Measurements from ENCODE around the gene UCP2. TPM values are rescaled to one million over a fixed set of nuclear protein-coding genes. Genes with fewer than 3 reads are reported as not detected.
A peak's percentile ranks its signal among the peaks of the same experiment; 100 is the strongest.

Gene UCP2
- total and polyA plus RNA-seq, 9 of the 15 experiments (the other 6 are each of a cell fraction or from before 2014, with no cell fraction given), result 19.2 to 216 (median 87.9) TPM

- TF ChIP-seq, protein P1, sequence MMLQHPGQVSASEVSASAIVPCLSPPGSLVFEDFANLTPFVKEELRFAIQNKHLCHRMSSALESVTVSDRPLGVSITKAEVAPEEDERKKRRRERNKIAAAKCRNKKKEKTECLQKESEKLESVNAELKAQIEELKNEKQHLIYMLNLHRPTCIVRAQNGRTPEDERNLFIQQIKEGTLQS (IDR thresholded peaks at IDR 0.05), result no peak
- TF ChIP-seq, protein P1 (CRISPR knock-in tag; conservative IDR thresholded peaks at IDR 0.05), result no peak
- TF ChIP-seq XRCC3 (IDR thresholded peaks at IDR 0.05) (no peak), ZBTB34 (CRISPR knock-in tag; IDR thresholded peaks at IDR 0.05) (no peak), ADNP (tag; IDR thresholded peaks at IDR 0.05) (no peak), ZNF76 (CRISPR knock-in tag; IDR thresholded peaks at IDR 0.05; ENCODE audit: borderline replicate concordance) (no peak), SMARCC2 (IDR thresholded peaks at IDR 0.05; ENCODE audit: low read depth) (no peak), PKNOX1 (IDR thresholded peaks at IDR 0.05) (no peak), ZMIZ1 (IDR thresholded peaks at IDR 0.05; ENCODE audit: low read depth in 2 of 2, low read length in 2 of 2) (no peak; a peak in 1 of 4 replicates), NR2F6 (CRISPR knock-in tag; IDR thresholded peaks at IDR 0.05) (no peak), SFPQ (IDR thresholded peaks at IDR 0.05; ENCODE audit: low read depth, low read length) (no peak), SRSF7 (optimal IDR thresholded peaks at IDR 0.05; ENCODE audit: low read depth, low read length) (no peak), RB1 (IDR thresholded peaks at IDR 0.05; ENCODE audit: low read depth) (peak; percentile 35; the same call in 1 of the 2 replicates), ZNF311 (CRISPR knock-in tag; IDR thresholded peaks at IDR 0.05) (no peak)
- TF ChIP-seq, protein P2, sequence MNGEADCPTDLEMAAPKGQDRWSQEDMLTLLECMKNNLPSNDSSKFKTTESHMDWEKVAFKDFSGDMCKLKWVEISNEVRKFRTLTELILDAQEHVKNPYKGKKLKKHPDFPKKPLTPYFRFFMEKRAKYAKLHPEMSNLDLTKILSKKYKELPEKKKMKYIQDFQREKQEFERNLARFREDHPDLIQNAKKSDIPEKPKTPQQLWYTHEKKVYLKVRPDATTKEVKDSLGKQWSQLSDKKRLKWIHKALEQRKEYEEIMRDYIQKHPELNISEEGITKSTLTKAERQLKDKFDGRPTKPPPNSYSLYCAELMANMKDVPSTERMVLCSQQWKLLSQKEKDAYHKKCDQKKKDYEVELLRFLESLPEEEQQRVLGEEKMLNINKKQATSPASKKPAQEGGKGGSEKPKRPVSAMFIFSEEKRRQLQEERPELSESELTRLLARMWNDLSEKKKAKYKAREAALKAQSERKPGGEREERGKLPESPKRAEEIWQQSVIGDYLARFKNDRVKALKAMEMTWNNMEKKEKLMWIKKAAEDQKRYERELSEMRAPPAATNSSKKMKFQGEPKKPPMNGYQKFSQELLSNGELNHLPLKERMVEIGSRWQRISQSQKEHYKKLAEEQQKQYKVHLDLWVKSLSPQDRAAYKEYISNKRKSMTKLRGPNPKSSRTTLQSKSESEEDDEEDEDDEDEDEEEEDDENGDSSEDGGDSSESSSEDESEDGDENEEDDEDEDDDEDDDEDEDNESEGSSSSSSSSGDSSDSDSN (IDR thresholded peaks at IDR 0.05; ENCODE audit: borderline replicate concordance in 1 of 2, low read depth in 2 of 2, low read length in 2 of 2), result peak; percentile 25 to 91; a peak in 1 of 4 replicates
Observed at GRCh38 chr11:73982595-73982989, at the start of gene UCP2 (continued).

Data from K562 (cell line).